ENCODE data around the gene CLIP2. TPM values are rescaled to one million over a fixed set of nuclear protein-coding genes. Genes with fewer than 3 reads are reported as not detected.

The CLIP2 gene
- total RNA-seq, 6 experiments from 2014 or later: 27.9 to 37.5 (median 34.5) TPM

- Mint-ChIP-seq H3K4me3 (no peak overlapping the region), H3K9me3 (no peaks in the 10 kb centered on the region), H3K4me1 (ENCODE audit: low read depth) (peaks cover 30% of the 10 kb centered on the region), H3K27ac (no peak overlapping the region), H3K27me3 (ENCODE audit: insufficient read depth) (peaks cover 2% of the 10 kb centered on the region; the same call in 1 of the 2 replicates), H3K36me3 (ENCODE audit: low read depth) (no peaks in the 10 kb centered on the region)
- TF ChIP-seq, protein P1, sequence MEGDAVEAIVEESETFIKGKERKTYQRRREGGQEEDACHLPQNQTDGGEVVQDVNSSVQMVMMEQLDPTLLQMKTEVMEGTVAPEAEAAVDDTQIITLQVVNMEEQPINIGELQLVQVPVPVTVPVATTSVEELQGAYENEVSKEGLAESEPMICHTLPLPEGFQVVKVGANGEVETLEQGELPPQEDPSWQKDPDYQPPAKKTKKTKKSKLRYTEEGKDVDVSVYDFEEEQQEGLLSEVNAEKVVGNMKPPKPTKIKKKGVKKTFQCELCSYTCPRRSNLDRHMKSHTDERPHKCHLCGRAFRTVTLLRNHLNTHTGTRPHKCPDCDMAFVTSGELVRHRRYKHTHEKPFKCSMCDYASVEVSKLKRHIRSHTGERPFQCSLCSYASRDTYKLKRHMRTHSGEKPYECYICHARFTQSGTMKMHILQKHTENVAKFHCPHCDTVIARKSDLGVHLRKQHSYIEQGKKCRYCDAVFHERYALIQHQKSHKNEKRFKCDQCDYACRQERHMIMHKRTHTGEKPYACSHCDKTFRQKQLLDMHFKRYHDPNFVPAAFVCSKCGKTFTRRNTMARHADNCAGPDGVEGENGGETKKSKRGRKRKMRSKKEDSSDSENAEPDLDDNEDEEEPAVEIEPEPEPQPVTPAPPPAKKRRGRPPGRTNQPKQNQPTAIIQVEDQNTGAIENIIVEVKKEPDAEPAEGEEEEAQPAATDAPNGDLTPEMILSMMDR (IDR thresholded peaks at IDR 0.05): no peak
- DNase-seq: no peak
Observed at GRCh38 chr7:74284781-74285259, 4.4 kb upstream of the CLIP2 start.

DNA sequence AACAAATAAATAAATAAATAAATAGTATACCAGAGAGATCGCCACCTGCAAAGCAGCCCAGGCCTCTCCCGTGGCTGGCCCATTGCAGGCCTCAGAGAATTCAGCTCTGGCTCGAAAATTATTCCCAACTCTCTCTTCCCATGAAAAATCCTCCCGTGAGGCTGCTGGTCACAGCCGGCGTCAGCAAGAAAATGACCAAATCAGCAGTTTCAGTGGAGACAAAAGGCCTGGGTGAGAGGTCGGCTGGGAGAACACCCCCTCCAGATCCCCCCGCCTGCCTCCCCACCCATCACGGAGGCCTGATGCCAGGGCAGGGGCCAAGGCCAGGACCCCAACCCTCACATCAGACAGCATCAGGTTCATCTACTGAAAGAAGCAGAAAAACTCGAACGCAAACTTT is 3.1 kb upstream of the CLIP2 start:
- H3K4me3 Mint-ChIP-seq: no peak overlapping the region
- TF ChIP-seq, protein P1 (IDR thresholded peaks at IDR 0.05): no peak
- DNase-seq: no peak
- H3K36me3 Mint-ChIP-seq (ENCODE audit: low read depth): no peaks in the 10 kb centered on the region
- peaks cover 23% of the 10 kb centered on the region for H3K4me1 Mint-ChIP-seq (ENCODE audit: low read depth)
- no peaks in the 10 kb centered on the region; the same call in 1 of the 2 replicates for H3K27me3 Mint-ChIP-seq (ENCODE audit: insufficient read depth)
- H3K27ac Mint-ChIP-seq: no peak overlapping the region
- H3K9me3 Mint-ChIP-seq: no peaks in the 10 kb centered on the region

- H3K9me3 Mint-ChIP-seq: no peaks in the 10 kb centered on the region
- H3K4me3 Mint-ChIP-seq: no peak overlapping the region
Observed at GRCh38 chr7:74287303-74288033, 1.7 kb upstream of the CLIP2 start.

DNA sequence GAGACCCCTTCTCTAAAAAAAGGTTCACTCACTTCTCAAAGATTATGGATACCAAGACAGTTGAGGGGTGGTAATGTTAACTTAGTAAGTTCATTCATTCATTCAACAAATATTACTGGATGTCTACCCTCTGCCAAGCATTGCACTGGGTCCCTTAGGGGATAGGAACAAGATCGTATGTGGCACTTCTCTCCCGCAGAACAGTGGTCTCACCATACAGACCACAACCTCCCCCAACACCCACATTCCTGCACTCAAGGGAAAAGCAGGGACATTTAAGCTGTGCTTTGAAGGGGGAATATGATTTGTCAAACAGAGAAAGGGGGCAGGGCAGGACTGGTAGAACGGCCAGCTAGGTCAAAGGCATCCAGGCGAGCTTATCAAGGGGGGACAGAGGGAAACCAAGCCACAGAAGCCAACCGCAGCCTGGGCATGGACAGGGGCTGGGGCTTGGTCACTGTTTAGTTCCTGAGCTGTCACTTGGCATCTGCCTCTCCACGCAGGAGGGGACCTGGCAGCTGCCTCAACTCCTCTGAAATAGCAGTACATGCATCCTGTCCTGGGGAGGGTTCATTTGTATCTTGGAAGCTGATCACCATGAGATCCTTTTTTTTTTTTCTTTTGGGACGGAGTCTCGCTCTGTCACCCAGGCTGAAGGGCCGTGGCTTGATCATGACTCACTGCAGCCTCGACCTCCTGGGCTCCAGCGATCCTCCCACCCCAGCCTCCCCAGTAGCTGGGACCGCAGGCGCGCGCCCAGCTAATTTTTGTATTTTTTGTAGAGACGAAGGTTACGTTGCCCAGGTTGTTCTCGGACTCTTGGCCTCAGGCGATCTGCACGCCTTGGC is 949 bp upstream of the CLIP2 start:
- Mint-ChIP-seq H3K27me3 (ENCODE audit: insufficient read depth) (no peaks in the 10 kb centered on the region), H3K4me1 (ENCODE audit: low read depth) (peaks cover 36% of the 10 kb centered on the region), H3K9me3 (no peaks in the 10 kb centered on the region), H3K4me3 (peak overlapping the region; percentile 85), H3K36me3 (ENCODE audit: low read depth) (no peaks in the 10 kb centered on the region), H3K27ac (peak overlapping the region; percentile 85)
- no peak for DNase-seq
- TF ChIP-seq, protein P1 (IDR thresholded peaks at IDR 0.05): no peak

More at GRCh38 chr7:74287303-74288033, 1.7 kb upstream of the CLIP2 start:
- no peaks in the 10 kb centered on the region for H3K27me3 Mint-ChIP-seq (ENCODE audit: insufficient read depth)
- TF ChIP-seq, protein P1 (IDR thresholded peaks at IDR 0.05): no peak
- DNase-seq: no peak
- H3K4me1 Mint-ChIP-seq (ENCODE audit: low read depth): peaks cover 28% of the 10 kb centered on the region
- H3K27ac Mint-ChIP-seq: no peak overlapping the region
- no peaks in the 10 kb centered on the region for H3K36me3 Mint-ChIP-seq (ENCODE audit: low read depth)

GRCh38 chr7:74289659-74290552 is 699 bp downstream of the CLIP2 start:
- DNase-seq: no peak

More at GRCh38 chr7:74289659-74290552, 699 bp downstream of the CLIP2 start:
- TF ChIP-seq, protein P1 (IDR thresholded peaks at IDR 0.05): no peak; the same call in 1 of the 2 replicates
- Mint-ChIP-seq H3K4me3 (peak overlapping the region; percentile 86), H3K36me3 (ENCODE audit: low read depth) (no peaks in the 10 kb centered on the region), H3K4me1 (ENCODE audit: low read depth) (peaks cover 52% of the 10 kb centered on the region), H3K9me3 (no peaks in the 10 kb centered on the region), H3K27ac (peak overlapping the region; percentile 51; the same call in 1 of the 2 replicates), H3K27me3 (ENCODE audit: insufficient read depth) (no peaks in the 10 kb centered on the region)
